Esophagus squamous epithelium (tissue), 4 donors: ENCODE data around the gene LYZL1.

ENCODE experiments used
- POLR2A ChIP-seq, 4 donors: fragments of 450-650 bp; IDR thresholded peaks; one replicate each; pipeline ENCODE4 v1.6.1; 2017; ENCODE audit warnings: antibody characterized with exemption in 4 of 4, mild to moderate bottlenecking in 4 of 4, moderate library complexity in 3 of 4
- TF ChIP-seq, protein P1 (sequence below), 6 experiments: fragments of 450-650 bp in 4 of 6; fragments of 200-600 bp in 2 of 6; sonication (generic) in 2 of 6; IDR thresholded peaks; one replicate each; pipeline ENCODE4 v1.5.1; 2016 to 2019; ENCODE audit warnings: antibody characterized with exemption in 6 of 6, mild to moderate bottlenecking in 4 of 6, moderate library complexity in 4 of 6

DNA sequence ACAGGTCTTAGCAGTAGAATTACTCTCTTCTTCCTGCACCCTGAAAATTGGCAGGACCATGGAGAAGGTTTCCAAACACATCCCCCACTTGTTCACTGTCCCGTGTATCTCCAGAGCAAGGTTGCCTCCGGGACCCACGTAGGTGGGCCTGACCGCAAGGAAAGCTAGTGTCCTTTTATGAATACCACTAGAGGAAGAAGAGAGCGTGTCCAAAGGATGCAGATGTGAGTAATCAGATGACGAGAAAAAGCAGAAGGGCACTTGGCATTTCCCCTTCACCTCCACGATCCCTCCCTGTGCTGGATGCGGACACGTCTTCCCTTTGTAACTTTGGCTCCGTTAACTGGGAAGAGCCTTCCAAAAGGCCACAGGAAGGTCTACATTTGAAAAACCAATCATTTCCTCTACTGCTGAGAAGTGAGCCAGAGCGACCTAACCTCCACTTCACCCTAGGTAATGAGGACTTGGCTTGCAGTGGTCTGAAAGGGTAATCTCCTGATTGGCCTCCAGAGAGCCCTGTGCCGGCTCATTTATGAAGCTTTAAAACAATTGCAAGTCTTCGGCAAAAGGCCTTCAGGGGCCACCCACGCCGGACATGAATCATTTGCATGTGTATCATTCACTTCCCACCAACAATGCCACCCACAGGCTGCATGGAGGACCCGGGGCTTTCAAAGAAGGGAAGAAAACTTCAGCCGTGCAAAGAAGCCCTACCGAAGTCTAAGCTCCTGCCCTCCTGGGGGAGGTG, 55.4 kb downstream of the LYZL1 start:
- TF ChIP-seq, protein P1, sequence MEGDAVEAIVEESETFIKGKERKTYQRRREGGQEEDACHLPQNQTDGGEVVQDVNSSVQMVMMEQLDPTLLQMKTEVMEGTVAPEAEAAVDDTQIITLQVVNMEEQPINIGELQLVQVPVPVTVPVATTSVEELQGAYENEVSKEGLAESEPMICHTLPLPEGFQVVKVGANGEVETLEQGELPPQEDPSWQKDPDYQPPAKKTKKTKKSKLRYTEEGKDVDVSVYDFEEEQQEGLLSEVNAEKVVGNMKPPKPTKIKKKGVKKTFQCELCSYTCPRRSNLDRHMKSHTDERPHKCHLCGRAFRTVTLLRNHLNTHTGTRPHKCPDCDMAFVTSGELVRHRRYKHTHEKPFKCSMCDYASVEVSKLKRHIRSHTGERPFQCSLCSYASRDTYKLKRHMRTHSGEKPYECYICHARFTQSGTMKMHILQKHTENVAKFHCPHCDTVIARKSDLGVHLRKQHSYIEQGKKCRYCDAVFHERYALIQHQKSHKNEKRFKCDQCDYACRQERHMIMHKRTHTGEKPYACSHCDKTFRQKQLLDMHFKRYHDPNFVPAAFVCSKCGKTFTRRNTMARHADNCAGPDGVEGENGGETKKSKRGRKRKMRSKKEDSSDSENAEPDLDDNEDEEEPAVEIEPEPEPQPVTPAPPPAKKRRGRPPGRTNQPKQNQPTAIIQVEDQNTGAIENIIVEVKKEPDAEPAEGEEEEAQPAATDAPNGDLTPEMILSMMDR (IDR thresholded peaks at IDR 0.05): no peak
- no peak for TF ChIP-seq POLR2A (IDR thresholded peaks at IDR 0.05)
